Mesenchymal stem cell (in vitro differentiated cells and primary cell): Measurements from ENCODE around the gene MPST.

Experiments
- DNase-seq: peaks from one replicate; pipeline ENCODE4 v3.0.0-alpha.2; 2013
- H2AFZ ChIP-seq: one replicate; pipeline ENCODE4 v1.6.1; 2013; ENCODE audit warnings: low read depth, mild to moderate bottlenecking, control low read depth, inconsistent platforms, low read length, moderate library complexity
- H2AK5ac ChIP-seq: 2 replicates; pipeline ENCODE4 v1.6.1; 2013; ENCODE audit warnings: low read length, moderate library complexity, mild to moderate bottlenecking, inconsistent platforms; ENCODE audit not compliant: severe bottlenecking
- H2BK120ac ChIP-seq: one replicate; pipeline ENCODE4 v1.6.1; 2013; ENCODE audit warnings: low read depth, mild to moderate bottlenecking, inconsistent platforms, low read length, moderate library complexity
- H2BK12ac ChIP-seq, 2 experiments: one replicate each; pipeline ENCODE4 v1.6.1; 2013; ENCODE audit warnings: inconsistent platforms in 2 of 2, low read length in 2 of 2, mild to moderate bottlenecking in 2 of 2, moderate library complexity in 2 of 2, control low read depth in 1 of 2
- H2BK15ac ChIP-seq: one replicate; pipeline ENCODE4 v1.6.1; 2013; ENCODE audit warnings: mild to moderate bottlenecking, low read depth, inconsistent platforms; ENCODE audit not compliant: poor library complexity, severe bottlenecking
- H2BK5ac ChIP-seq: 2 replicates; pipeline ENCODE4 v1.6.1; 2013; ENCODE audit warnings: low read depth, mild to moderate bottlenecking, low read length, control low read depth, inconsistent platforms; ENCODE audit not compliant: poor library complexity, severe bottlenecking
- H3K14ac ChIP-seq, 2 experiments: one replicate each; pipeline ENCODE4 v1.6.1; 2013; ENCODE audit warnings: inconsistent platforms in 2 of 2, low read length in 2 of 2, control low read depth in 1 of 2, mild to moderate bottlenecking in 1 of 2, moderate library complexity in 1 of 2
- H3K18ac ChIP-seq, 2 experiments: one replicate each; pipeline ENCODE4 v1.6.1; 2013; ENCODE audit warnings: inconsistent platforms in 2 of 2, low read length in 2 of 2, control low read depth in 1 of 2, low read depth in 1 of 2, mild to moderate bottlenecking in 1 of 2
- H3K23ac ChIP-seq, 2 experiments: one replicate each; pipeline ENCODE4 v1.6.1; 2013; ENCODE audit warnings: inconsistent platforms in 2 of 2, low read length in 2 of 2, mild to moderate bottlenecking in 2 of 2, moderate library complexity in 2 of 2, control low read depth in 1 of 2
- H3K27ac ChIP-seq: 2 replicates; pipeline ENCODE4 v1.5.1; 2013; ENCODE audit warnings: mild to moderate bottlenecking, moderate library complexity, low read length, control low read depth, inconsistent platforms; ENCODE audit not compliant: poor library complexity, severe bottlenecking
- H3K27me3 ChIP-seq, 2 experiments: 2 replicates each; pipeline versions ENCODE4 v1.6.1 to v1.7.0; 2013; ENCODE audit warnings: low read length in 2 of 2, mild to moderate bottlenecking in 2 of 2, moderate library complexity in 2 of 2, control low read depth in 1 of 2, inconsistent platforms in 1 of 2; ENCODE audit not compliant: control insufficient read depth in 1 of 2, insufficient read depth in 1 of 2
- H3K36me3 ChIP-seq, 2 experiments: 2 replicates each; pipeline versions ENCODE4 v1.6.1 to v1.7.0; 2013; ENCODE audit warnings: low read length in 2 of 2, control low read depth in 1 of 2, inconsistent platforms in 1 of 2, low read depth in 1 of 2, mild to moderate bottlenecking in 1 of 2; ENCODE audit not compliant: insufficient read depth in 2 of 2, control insufficient read depth in 1 of 2
- H3K4ac ChIP-seq, 2 experiments: one replicate each; pipeline ENCODE4 v1.6.1; 2013; ENCODE audit warnings: inconsistent platforms in 2 of 2, low read length in 2 of 2, mild to moderate bottlenecking in 2 of 2, moderate library complexity in 2 of 2, control low read depth in 1 of 2, low read depth in 1 of 2
- H3K4me1 ChIP-seq: 2 replicates; pipeline ENCODE4 v1.6.1; 2013; ENCODE audit warnings: low read depth, low read length, control low read depth; ENCODE audit not compliant: control insufficient read depth, insufficient read depth
- H3K4me2 ChIP-seq: 2 replicates; pipeline ENCODE4 v1.6.1; 2013; ENCODE audit warnings: low read length, mild to moderate bottlenecking, inconsistent platforms; ENCODE audit not compliant: poor library complexity, severe bottlenecking
- H3K4me3 ChIP-seq, 2 experiments: 2 replicates each; pipeline versions ENCODE4 v1.5.1 to v1.7.0; 2013; ENCODE audit warnings: low read length in 2 of 2, mild to moderate bottlenecking in 2 of 2, control low read depth in 1 of 2, low read depth in 1 of 2; ENCODE audit not compliant: insufficient read depth in 1 of 2
- H3K79me1 ChIP-seq: replicated peaks from 2 replicates; pipeline ENCODE4 v1.6.1; 2013; ENCODE audit warnings: mild to moderate bottlenecking, control low read depth, low read length, inconsistent platforms; ENCODE audit not compliant: poor library complexity, severe bottlenecking
- H3K9ac ChIP-seq: 2 replicates; pipeline ENCODE4 v1.7.0; 2013; ENCODE audit warnings: mild to moderate bottlenecking, low read length, moderate library complexity
- H3K9me3 ChIP-seq: 2 replicates; pipeline ENCODE4 v1.7.0; 2013; ENCODE audit warnings: mild to moderate bottlenecking, low read length; ENCODE audit not compliant: control insufficient read depth
- H4K8ac ChIP-seq: one replicate; pipeline ENCODE4 v1.6.1; 2013; ENCODE audit warnings: inconsistent platforms, mild to moderate bottlenecking, low read length, moderate library complexity
- H4K91ac ChIP-seq: one replicate; pipeline ENCODE4 v1.6.1; 2013; ENCODE audit warnings: mild to moderate bottlenecking, low read length, inconsistent platforms
- WGBS: methylation state at CpG from one replicate; pipeline ENCODE4 v1.1.7; 2013; ENCODE audit warnings: mixed read lengths; 5-methylcytosine and 5-hydroxymethylcytosine counted together

MPST gene

GRCh38 chr22:37027556-37027955 lies 8.0 kb downstream of the MPST start:
- Histone ChIP-seq H3K9ac (no peak overlapping the region), H2AFZ (no peak overlapping the region), H3K27me3 (no peaks in the 10 kb centered on the region), H3K18ac (no peak overlapping the region), H3K4ac (no peak overlapping the region), H2BK5ac (no peak overlapping the region), H3K4me1 (peaks cover 25% of the 10 kb centered on the region), H2BK12ac (no peak overlapping the region), H2BK120ac (no peak overlapping the region), H3K36me3 (peaks cover 40 to 68% of the 10 kb centered on the region in 2 experiments), H3K4me3 (no peak overlapping the region), H2BK15ac (no peak overlapping the region), H3K27ac (no peak overlapping the region), H3K4me2 (no peak overlapping the region), H4K8ac (no peak overlapping the region), H2AK5ac (no peak overlapping the region), H4K91ac (no peak overlapping the region), H3K23ac (no peak overlapping the region), H3K79me1 (peaks cover 48% of the 10 kb centered on the region), H3K9me3 (no peaks in the 10 kb centered on the region), H3K14ac (no peak overlapping the region)
- WGBS, result 94% methylated on average over 7 of the region's 7 CpGs
- no peak for DNase-seq

- H3K4me3 ChIP-seq, result no peak overlapping the region
- no peaks in the 10 kb centered on the region for H3K27me3 ChIP-seq
- 96% methylated on average over 22 of the region's 22 CpGs for WGBS
- H2AK5ac ChIP-seq, result no peak overlapping the region
- no peak overlapping the region for H2AFZ ChIP-seq
- DNase-seq, result no peak
- H3K4me1 ChIP-seq, result peaks cover 30% of the 10 kb centered on the region
- H4K91ac ChIP-seq, result no peak overlapping the region
- no peak overlapping the region for H2BK5ac ChIP-seq
- no peak overlapping the region for H3K14ac ChIP-seq
- no peak overlapping the region for H3K9ac ChIP-seq
- no peak overlapping the region for H2BK12ac ChIP-seq
- no peak overlapping the region for H3K18ac ChIP-seq
- no peak overlapping the region for H3K23ac ChIP-seq
- H2BK15ac ChIP-seq, result no peak overlapping the region
- no peak overlapping the region for H3K4ac ChIP-seq
- H3K27ac ChIP-seq, result no peak overlapping the region
- no peak overlapping the region for H3K4me2 ChIP-seq
- no peak overlapping the region for H2BK120ac ChIP-seq
- no peaks in the 10 kb centered on the region for H3K9me3 ChIP-seq
- H3K36me3 ChIP-seq, result peaks cover 40 to 60% of the 10 kb centered on the region in 2 experiments
- H4K8ac ChIP-seq, result no peak overlapping the region
- H3K79me1 ChIP-seq, result peaks cover 39% of the 10 kb centered on the region
Observed at GRCh38 chr22:37028692-37029674, 9.4 kb downstream of the MPST start.

GRCh38 chr22:37030560-37031281 lies 11.2 kb downstream of the MPST start:
- Histone ChIP-seq H3K4ac (no peak overlapping the region), H4K8ac (no peak overlapping the region), H2AK5ac (peak overlapping the region; percentile 86), H2BK15ac (no peak overlapping the region), H3K27me3 (peaks cover 0 to 14% of the 10 kb centered on the region in 2 experiments), H3K9me3 (no peaks in the 10 kb centered on the region), H2BK12ac (no peak overlapping the region), H3K4me3 (no peak overlapping the region), H3K4me1 (peaks cover 28% of the 10 kb centered on the region), H2BK120ac (no peak overlapping the region), H3K14ac (no peak overlapping the region), H3K36me3 (peaks cover 34 to 42% of the 10 kb centered on the region in 2 experiments), H2BK5ac (no peak overlapping the region), H4K91ac (no peak overlapping the region), H3K79me1 (peaks cover 24% of the 10 kb centered on the region), H3K4me2 (no peak overlapping the region), H3K23ac (no peak overlapping the region), H3K9ac (no peak overlapping the region), H3K27ac (no peak overlapping the region), H2AFZ (no peak overlapping the region), H3K18ac (no peak overlapping the region)
- 86% methylated on average over 14 of the region's 14 CpGs for WGBS
- DNase-seq, result no peak

- Histone ChIP-seq H2AK5ac (peak overlapping the region; percentile 34), H3K4ac (no peak overlapping the region), H3K4me1 (peaks cover 28% of the 10 kb centered on the region), H3K79me1 (peaks cover 14% of the 10 kb centered on the region), H4K91ac (no peak overlapping the region), H2BK5ac (peak overlapping the region; percentile 47), H3K27ac (peak overlapping the region; percentile 85), H3K27me3 (peaks cover 0 to 24% of the 10 kb centered on the region in 2 experiments), H3K4me3 (no peak overlapping the region), H3K4me2 (peak overlapping the region; percentile 78), H2BK12ac (no peak overlapping the region), H2BK120ac (no peak overlapping the region), H2BK15ac (no peak overlapping the region), H3K18ac (no peak overlapping the region), H3K14ac (no peak overlapping the region), H4K8ac (no peak overlapping the region), H2AFZ (no peak overlapping the region), H3K36me3 (peaks cover 23 to 28% of the 10 kb centered on the region in 2 experiments), H3K23ac (no peak overlapping the region), H3K9me3 (no peaks in the 10 kb centered on the region), H3K9ac (no peak overlapping the region)
- 56% methylated on average over 2 of the region's 2 CpGs for WGBS
- DNase-seq, result peak; percentile 49
Observed at GRCh38 chr22:37032134-37032534, 12.6 kb downstream of the MPST start.
